Caco-2 (cell line): ENCODE results near the gene SLC22A4. TPM values are rescaled to one million over a fixed set of nuclear protein-coding genes. Genes with fewer than 3 reads are reported as not detected.

Source experiments
- BruUV-seq: library from RNA; stranded (reverse); fragments of 400-500 nt; replicated peaks from 2 replicates; lab custom pipeline; 2021; lab: Mats Ljungman, UMichigan
- CTCF ChIA-PET: fragments of 300-600 bp; sonication (Branson Sonifier 250); formaldehyde crosslinking; loops from one replicate; lab custom pipeline; 2022; ENCODE audit warnings: antibody characterized with exemption; lab: Charles Lee
- POLR2A ChIA-PET: fragments of 300-600 bp; sonication (Branson Sonifier 250); formaldehyde crosslinking; loops from one replicate; lab custom pipeline; 2022; ENCODE audit warnings: antibody characterized with exemption; lab: Charles Lee
- DNase-seq, 2 experiments: peaks; one replicate each; pipeline versions ENCODE4 v3.0.0 to v3.0.0-alpha.2; 2020 to 2022
- H3K27me3 ChIP-seq: replicated peaks from 2 replicates; pipeline ENCODE4 v1.6.0; 2011; ENCODE audit warnings: low read length; ENCODE audit not compliant: control insufficient read depth, insufficient read depth
- H3K36me3 ChIP-seq: 2 replicates; pipeline ENCODE4 v1.5.1; 2011; ENCODE audit warnings: low read length; ENCODE audit not compliant: control insufficient read depth, insufficient read depth
- H3K4me1 ChIP-seq: fragments of 250-450 bp; sonication (Bioruptor Pico); 2 replicates; pipeline ENCODE4 v1.5.1; 2020; ENCODE audit warnings: mild to moderate bottlenecking
- H3K4me3 ChIP-seq: 2 replicates; pipeline ENCODE4 v1.5.1; 2011; ENCODE audit warnings: low read depth, mild to moderate bottlenecking, control low read depth, low read length
- H3K9me3 ChIP-seq: fragments of 250-450 bp; sonication (Bioruptor Pico); 2 replicates; pipeline ENCODE4 v1.5.1; 2020; ENCODE audit warnings: mild to moderate bottlenecking, moderate library complexity
- H3K27ac Mint-ChIP-seq: one replicate; pipeline ENCODE4 v1.8.0; 2022; ENCODE audit warnings: mixed read lengths; ENCODE audit not compliant: unreplicated experiment
- H3K27me3 Mint-ChIP-seq: one replicate; pipeline ENCODE4 v1.8.0; 2022; ENCODE audit warnings: mixed read lengths; ENCODE audit not compliant: insufficient read depth, unreplicated experiment
- H3K36me3 Mint-ChIP-seq: one replicate; pipeline ENCODE4 v1.8.0; 2022; ENCODE audit warnings: mild to moderate bottlenecking, mixed read lengths; ENCODE audit not compliant: insufficient read depth, unreplicated experiment
- H3K4me1 Mint-ChIP-seq: one replicate; pipeline ENCODE4 v1.8.0; 2022; ENCODE audit warnings: low read depth, mixed read lengths; ENCODE audit not compliant: unreplicated experiment
- H3K4me3 Mint-ChIP-seq: one replicate; pipeline ENCODE4 v1.8.0; 2022; ENCODE audit warnings: mild to moderate bottlenecking, moderate library complexity, mixed read lengths; ENCODE audit not compliant: unreplicated experiment
- H3K9me3 Mint-ChIP-seq: one replicate; pipeline ENCODE4 v1.8.0; 2022; ENCODE audit warnings: mixed read lengths; ENCODE audit not compliant: unreplicated experiment
- intact Hi-C: fragments of 100-400 bp; cut with micrococcal nuclease; formaldehyde crosslinking; loops from one replicate; pipeline ENCODE4 v1.10.0; 2022; ENCODE audit not compliant: unreplicated experiment
- total RNA-seq: library from RNA; stranded (reverse); gene quantifications from 2 replicates; pipeline ENCODE4 v1.2.3, GENCODE V29; 2022
- TF ChIP-seq, protein P1 (sequence below), 2 experiments: fragments of 200-600 bp in 1 of 2; IDR thresholded peaks; 1 replicate in 1 of 2; 2 replicates in 1 of 2; pipeline versions ENCODE4 v1.5.1 to v1.8.0; 2011 to 2022; ENCODE audit warnings: antibody characterized with exemption in 1 of 2, control low read depth in 1 of 2, inconsistent platforms in 1 of 2, low read depth in 1 of 2, low read length in 1 of 2, mild to moderate bottlenecking in 1 of 2, moderate library complexity in 1 of 2; ENCODE audit not compliant: insufficient read depth in 1 of 2, severe bottlenecking in 1 of 2, unreplicated experiment in 1 of 2

Gene SLC22A4
- total RNA-seq, 1 experiment from 2014 or later = 1.5 TPM

DNA sequence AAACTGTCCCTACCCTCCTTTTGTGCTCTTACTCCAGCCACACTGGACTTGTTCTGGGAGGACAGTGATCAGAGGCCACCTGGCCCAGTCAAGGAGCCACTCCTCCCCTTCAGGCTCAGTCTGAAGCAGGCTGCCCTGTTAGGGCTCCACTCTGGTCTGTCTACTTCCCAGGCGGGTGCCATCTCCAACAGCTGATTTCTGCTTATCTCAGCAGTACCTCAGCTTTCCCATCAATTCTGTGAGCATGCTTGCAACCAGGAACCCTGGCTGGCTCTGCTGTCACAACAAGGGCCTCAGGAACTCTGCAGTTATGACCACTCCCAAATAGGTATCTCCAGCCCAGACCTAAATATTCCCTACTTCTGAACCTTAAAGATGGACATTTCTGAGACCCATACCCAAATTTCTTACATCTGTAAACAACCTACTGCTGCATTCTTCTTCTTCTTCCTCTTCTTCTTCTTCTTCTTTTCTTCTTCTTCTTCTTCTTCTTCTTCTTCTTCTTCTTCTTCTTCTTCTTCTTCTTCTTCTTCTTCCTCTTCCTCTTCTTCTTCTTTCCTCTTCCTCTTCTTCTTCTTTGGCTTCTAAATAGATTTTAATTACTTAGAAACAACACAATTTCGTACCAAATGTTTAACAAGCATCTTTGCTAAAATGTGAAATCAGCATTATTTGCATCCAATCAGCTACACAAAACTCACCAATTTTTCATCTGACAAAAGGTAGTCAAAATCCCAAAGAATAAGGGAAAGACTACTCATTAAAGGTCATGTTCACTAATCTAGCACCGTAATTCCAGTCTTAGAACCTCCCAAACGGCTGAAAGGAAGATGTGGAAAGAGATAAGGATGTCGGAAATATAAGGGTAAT lies 13.6 kb upstream of the SLC22A4 start:
- ChIA-PET CTCF (interaction anchor here (1.7 kb wide), 1 partner anchor 13 kb away, joined by 7 read pairs; the partner anchor contains the start of gene SLC22A4), POLR2A (interaction anchor here (0.8 to 3.1 kb wide), 2 partner anchors 10 to 13 kb away, joined by 3 to 36 read pairs; partner anchors contain the start of gene SLC22A4)
- Histone ChIP-seq H3K36me3 (no peaks in the 10 kb centered on the region), H3K4me1 (peaks cover 34% of the 10 kb centered on the region), H3K4me3 (no peak overlapping the region), H3K27me3 (no peaks in the 10 kb centered on the region), H3K9me3 (no peaks in the 10 kb centered on the region)
- H3K36me3 Mint-ChIP-seq = no peaks in the 10 kb centered on the region
- H3K27ac Mint-ChIP-seq = peak overlapping the region; percentile 79
- DNase-seq = no peak
- H3K27me3 Mint-ChIP-seq = no peaks in the 10 kb centered on the region
- TF ChIP-seq, protein P1, sequence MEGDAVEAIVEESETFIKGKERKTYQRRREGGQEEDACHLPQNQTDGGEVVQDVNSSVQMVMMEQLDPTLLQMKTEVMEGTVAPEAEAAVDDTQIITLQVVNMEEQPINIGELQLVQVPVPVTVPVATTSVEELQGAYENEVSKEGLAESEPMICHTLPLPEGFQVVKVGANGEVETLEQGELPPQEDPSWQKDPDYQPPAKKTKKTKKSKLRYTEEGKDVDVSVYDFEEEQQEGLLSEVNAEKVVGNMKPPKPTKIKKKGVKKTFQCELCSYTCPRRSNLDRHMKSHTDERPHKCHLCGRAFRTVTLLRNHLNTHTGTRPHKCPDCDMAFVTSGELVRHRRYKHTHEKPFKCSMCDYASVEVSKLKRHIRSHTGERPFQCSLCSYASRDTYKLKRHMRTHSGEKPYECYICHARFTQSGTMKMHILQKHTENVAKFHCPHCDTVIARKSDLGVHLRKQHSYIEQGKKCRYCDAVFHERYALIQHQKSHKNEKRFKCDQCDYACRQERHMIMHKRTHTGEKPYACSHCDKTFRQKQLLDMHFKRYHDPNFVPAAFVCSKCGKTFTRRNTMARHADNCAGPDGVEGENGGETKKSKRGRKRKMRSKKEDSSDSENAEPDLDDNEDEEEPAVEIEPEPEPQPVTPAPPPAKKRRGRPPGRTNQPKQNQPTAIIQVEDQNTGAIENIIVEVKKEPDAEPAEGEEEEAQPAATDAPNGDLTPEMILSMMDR (IDR thresholded peaks at IDR 0.05; ENCODE audit: insufficient read depth in 1 of 2, low read depth in 1 of 2, low read length in 1 of 2, severe bottlenecking in 1 of 2, unreplicated experiment in 1 of 2) = no peak
- H3K4me3 Mint-ChIP-seq = no peak overlapping the region
- peaks cover 9% of the 10 kb centered on the region for H3K9me3 Mint-ChIP-seq
- intact Hi-C loops = no loop called here
- peaks cover 35% of the 10 kb centered on the region for H3K4me1 Mint-ChIP-seq
- no TSS peak for BruUV-seq

DNA sequence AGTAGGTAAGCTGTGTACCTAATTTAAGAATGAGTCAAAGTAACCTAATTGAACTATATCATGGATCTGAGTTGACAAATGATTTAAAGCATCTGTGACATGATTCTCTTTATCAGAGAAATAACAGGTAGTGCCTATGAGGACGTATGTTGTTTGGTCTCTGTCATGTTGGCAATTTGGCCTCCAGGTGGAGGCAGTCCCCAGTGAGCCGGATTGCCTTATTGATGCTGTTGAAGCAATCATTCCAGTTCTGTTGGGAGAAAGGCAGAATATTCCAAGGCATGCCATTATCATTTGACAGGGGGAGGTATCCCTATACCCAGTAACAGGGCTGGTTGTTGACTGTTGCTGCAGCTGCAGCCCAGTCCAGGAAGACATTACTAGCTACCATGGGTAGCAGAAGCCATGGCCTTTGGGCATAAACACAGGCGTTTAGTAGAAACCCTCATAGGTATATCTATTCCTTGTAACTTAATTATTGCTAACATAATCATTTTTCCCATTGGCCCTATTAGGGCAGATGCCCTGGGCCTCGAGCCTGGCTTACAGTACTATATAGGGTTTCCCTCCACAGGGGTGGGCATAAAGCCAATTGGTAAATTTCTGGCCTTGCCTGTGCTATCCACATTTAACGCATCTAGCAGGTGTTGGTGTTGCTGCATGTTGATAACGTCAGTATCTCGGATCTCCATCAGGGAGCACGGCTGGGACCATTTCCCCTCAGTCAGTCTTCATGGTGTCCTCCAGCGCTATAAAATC lies 12.2 kb upstream of the SLC22A4 start:
- CTCF ChIA-PET = interaction anchor here (1.0 kb wide), 1 partner anchor 44 kb away, joined by 3 read pairs; no protein-coding TSS in a partner anchor
- Histone ChIP-seq H3K36me3 (no peaks in the 10 kb centered on the region), H3K27me3 (no peaks in the 10 kb centered on the region), H3K9me3 (no peaks in the 10 kb centered on the region), H3K4me3 (no peak overlapping the region), H3K4me1 (peaks cover 27% of the 10 kb centered on the region)
- H3K9me3 Mint-ChIP-seq = peaks cover 9% of the 10 kb centered on the region
- H3K27ac Mint-ChIP-seq = no peak overlapping the region
- H3K36me3 Mint-ChIP-seq = no peaks in the 10 kb centered on the region
- peaks cover 28% of the 10 kb centered on the region for H3K4me1 Mint-ChIP-seq
- H3K4me3 Mint-ChIP-seq = no peak overlapping the region
- TF ChIP-seq, protein P1 (IDR thresholded peaks at IDR 0.05; ENCODE audit: insufficient read depth in 1 of 2, low read depth in 1 of 2, low read length in 1 of 2, severe bottlenecking in 1 of 2, unreplicated experiment in 1 of 2) = no peak
- no peaks in the 10 kb centered on the region for H3K27me3 Mint-ChIP-seq
- intact Hi-C loops = loop anchor here (2.0 kb wide), 1 partner anchor 43 kb away; no protein-coding TSS in a partner anchor
- no peak for DNase-seq
- POLR2A ChIA-PET = interaction anchor here (0.8 kb wide), 1 partner anchor 9 kb away, joined by 3 read pairs; no protein-coding TSS in a partner anchor
- no TSS peak for BruUV-seq
